HepG2 (cell line): ENCODE data around the gene FAM216A. TPM values are rescaled to one million over a fixed set of nuclear protein-coding genes. Genes with fewer than 3 reads are reported as not detected.

ENCODE experiments used
- AKAP8 ChIP-seq: sonication (generic); formaldehyde crosslinking; IDR thresholded peaks from 2 replicates; pipeline ENCODE4 v1.5.1; 2020; ENCODE audit warnings: mild to moderate bottlenecking, missing genetic modification reagents
- BCL6 ChIP-seq: IDR thresholded peaks from 2 replicates; pipeline ENCODE4 v1.6.1; 2016; ENCODE audit warnings: missing genetic modification reagents, missing compliant biosample characterization
- CCDC6 ChIP-seq: sonication (generic); formaldehyde crosslinking; IDR thresholded peaks from 2 replicates; pipeline ENCODE4 v1.8.1; 2022; ENCODE audit warnings: mild to moderate bottlenecking, missing genetic modification reagents, moderate library complexity
- CREM ChIP-seq, 2 experiments: sonication (generic) in 1 of 2; formaldehyde crosslinking in 1 of 2; IDR thresholded peaks; 2 replicates each; pipeline versions ENCODE4 v1.4.0 to v1.6.1; 2016 to 2020; ENCODE audit warnings: antibody characterized with exemption in 1 of 2, mild to moderate bottlenecking in 1 of 2, missing genetic modification reagents in 1 of 2
- ELF1 ChIP-seq: sonication (generic); formaldehyde crosslinking; IDR thresholded peaks from 2 replicates; pipeline ENCODE4 v1.4.0; 2020; ENCODE audit warnings: missing genetic modification reagents
- EP300 ChIP-seq, 3 experiments: sonication (generic) in 1 of 3; formaldehyde crosslinking in 1 of 3; IDR thresholded peaks; 2 replicates each; pipeline versions ENCODE4 v1.5.1 to v1.6.1; 2011 to 2020; ENCODE audit warnings: low read depth in 2 of 3, low read length in 2 of 3, borderline replicate concordance in 1 of 3, improper control_type of control experiment in 1 of 3, mild to moderate bottlenecking in 1 of 3, missing genetic modification reagents in 1 of 3, moderate library complexity in 1 of 3
- ETV5 ChIP-seq: IDR thresholded peaks from 2 replicates; pipeline ENCODE4 v1.6.1; 2018; ENCODE audit warnings: missing biosample characterization, missing genetic modification reagents, inconsistent platforms, borderline replicate concordance
- GABPB1 ChIP-seq: IDR thresholded peaks from 2 replicates; pipeline ENCODE4 v1.6.1; 2016; ENCODE audit warnings: mild to moderate bottlenecking, missing genetic modification reagents, moderate library complexity, missing compliant biosample characterization
- HDAC2 ChIP-seq: sonication (generic); formaldehyde crosslinking; IDR thresholded peaks from 2 replicates; pipeline ENCODE4 v1.4.0; 2020; ENCODE audit warnings: missing genetic modification reagents
- KDM2A ChIP-seq: sonication (generic); formaldehyde crosslinking; IDR thresholded peaks from 2 replicates; pipeline ENCODE4 v1.4.0; 2020; ENCODE audit warnings: low read depth, missing genetic modification reagents, borderline replicate concordance
- MLX ChIP-seq: IDR thresholded peaks from 2 replicates; pipeline ENCODE4 v1.6.1; 2016
- PAX8 ChIP-seq: sonication (generic); formaldehyde crosslinking; IDR thresholded peaks from 2 replicates; pipeline ENCODE4 v1.8.0; 2022; ENCODE audit warnings: mild to moderate bottlenecking, missing genetic modification reagents, borderline replicate concordance
- RXRA ChIP-seq: sonication (generic); formaldehyde crosslinking; IDR thresholded peaks from 2 replicates; pipeline ENCODE4 v1.5.1; 2020; ENCODE audit warnings: missing genetic modification reagents
- SOX5 ChIP-seq: IDR thresholded peaks from 2 replicates; pipeline ENCODE4 v1.6.1; 2016; ENCODE audit warnings: borderline replicate concordance
- ZFY ChIP-seq: sonication (generic); formaldehyde crosslinking; IDR thresholded peaks from 2 replicates; pipeline ENCODE4 v1.4.0; 2020; ENCODE audit warnings: missing genetic modification reagents
- ZNF143 ChIP-seq: sonication (generic); formaldehyde crosslinking; IDR thresholded peaks from 2 replicates; pipeline ENCODE4 v1.4.0; 2020; ENCODE audit warnings: missing genetic modification reagents
- ZNF207 ChIP-seq: fragments of 450-650 bp; IDR thresholded peaks from 2 replicates; pipeline ENCODE4 v1.6.1; 2016; ENCODE audit warnings: antibody characterized with exemption, borderline replicate concordance
- ZNF354B ChIP-seq: sonication (generic); formaldehyde crosslinking; IDR thresholded peaks from 2 replicates; pipeline ENCODE4 v1.8.0; 2022; ENCODE audit warnings: mild to moderate bottlenecking, missing genetic modification reagents
- ZNF543 ChIP-seq: sonication (generic); formaldehyde crosslinking; IDR thresholded peaks from 2 replicates; pipeline ENCODE4 v1.4.0; 2020; ENCODE audit warnings: mild to moderate bottlenecking, missing genetic modification reagents
- ZNF607 ChIP-seq: sonication (generic); formaldehyde crosslinking; IDR thresholded peaks from 2 replicates; pipeline ENCODE4 v1.5.1; 2020; ENCODE audit warnings: missing genetic modification reagents, mild to moderate bottlenecking, borderline replicate concordance
- ZNF790 ChIP-seq: sonication (generic); formaldehyde crosslinking; IDR thresholded peaks from 2 replicates; pipeline ENCODE4 v1.8.0; 2022; ENCODE audit warnings: missing genetic modification reagents, mild to moderate bottlenecking, borderline replicate concordance
- ZNF800 ChIP-seq: sonication (generic); formaldehyde crosslinking; IDR thresholded peaks from 2 replicates; pipeline ENCODE4 v1.4.0; 2020; ENCODE audit warnings: missing genetic modification reagents
- polyA plus RNA-seq, 8 experiments: library from polyadenylated mRNA; depleted of rRNA in 3 of 8; stranded (reverse) in 7 of 8; unstranded in 1 of 8; fragments of >200 nt; fragmentation: Illumina TruSeq in 4 of 8; extraction: Trizol in 4 of 8; gene quantifications; 2 replicates each; pipeline versions ENCODE4 v1.2.1 to v1.2.3, GENCODE V29; 2011 to 2016; ENCODE audit warnings: low read depth in 4 of 8, missing spikeins in 1 of 8, mixed read lengths in 1 of 8; ENCODE audit not compliant: insufficient read depth in 1 of 8
- total RNA-seq, 5 experiments: library from RNA; depleted of rRNA; stranded (reverse); fragments of >200 nt; fragmentation: Illumina TruSeq; extraction: Trizol; gene quantifications; 2 replicates each; pipeline ENCODE4 v1.2.3, GENCODE V29; 2016; ENCODE audit warnings: low read depth in 1 of 5
- TF ChIP-seq, protein P1 (sequence below): sonication (generic); formaldehyde crosslinking; IDR thresholded peaks from 2 replicates; pipeline ENCODE4 v1.5.0; 2020; ENCODE audit warnings: missing genetic modification reagents
- TF ChIP-seq, protein P2 (sequence below): sonication (generic); formaldehyde crosslinking; IDR thresholded peaks from 2 replicates; pipeline ENCODE4 v1.5.1; 2020; ENCODE audit warnings: missing genetic modification reagents, mild to moderate bottlenecking, borderline replicate concordance

The FAM216A gene
- total and polyA plus RNA-seq, 2 of the 13 experiments (the other 11 are each of a cell fraction or from before 2014, with no cell fraction given) = 20.3 to 31.2 TPM

DNA sequence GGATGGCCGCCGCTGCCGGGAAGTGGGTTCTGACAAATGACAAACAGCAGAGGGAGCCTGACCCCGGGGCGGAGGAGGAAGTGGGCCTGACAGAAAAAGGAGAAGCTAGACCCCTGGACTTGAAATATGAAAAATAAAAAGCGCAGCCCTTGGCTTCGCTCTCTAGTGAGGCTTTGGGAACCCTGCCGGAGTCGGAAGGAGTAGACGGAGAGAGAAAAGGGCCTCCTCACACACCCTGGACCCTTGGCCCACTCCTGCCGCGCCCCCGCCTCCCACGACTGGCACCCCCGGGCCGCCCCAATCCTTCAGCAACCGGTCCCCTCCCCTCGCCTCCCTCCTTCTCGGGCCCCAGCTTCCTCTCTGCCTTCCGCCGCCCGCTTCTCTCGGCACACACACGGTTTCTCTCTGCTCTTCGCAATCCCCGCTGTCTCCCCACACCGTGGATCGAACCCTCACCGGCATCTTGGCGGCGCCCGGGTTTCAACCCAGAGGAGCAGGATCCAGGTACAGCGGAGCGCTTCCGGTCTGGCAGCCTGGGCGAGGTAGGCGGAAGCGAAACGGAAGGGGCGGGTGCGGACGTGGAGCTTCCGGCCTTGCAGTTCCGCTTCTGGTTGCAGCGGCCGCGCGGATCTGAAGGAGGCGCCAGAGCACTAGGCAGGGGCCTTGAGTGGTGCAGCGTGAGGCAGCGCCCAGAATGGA, 18.7 kb upstream of the FAM216A start, which contains the start of gene ARPC3 (continued):
- TF ChIP-seq CREM (IDR thresholded peaks at IDR 0.05) (peak; percentile 68), CREM (CRISPR knock-in tag; IDR thresholded peaks at IDR 0.05) (no peak), EP300 (IDR thresholded peaks at IDR 0.05; ENCODE audit: low read depth in 2 of 2, low read length in 2 of 2) (0 out of 4 replicates have a peak, but pooled peaks have one; percentile 2 to 19), EP300 (CRISPR knock-in tag; IDR thresholded peaks at IDR 0.05; ENCODE audit: borderline replicate concordance) (no peak), SOX5 (CRISPR knock-in tag) (0 out of 2 replicates have a peak, but pooled peaks have one; percentile 29), RXRA (CRISPR knock-in tag) (peak; percentile 59), ELF1 (CRISPR knock-in tag) (peak; percentile 99), ZNF354B (CRISPR knock-in tag) (0 out of 2 replicates have a peak, but pooled peaks have one; percentile 66), ZNF543 (no peak), KDM2A (CRISPR knock-in tag) (peak; percentile 94), AKAP8 (CRISPR knock-in tag) (peak; percentile 50; the same call in 1 of the 2 replicates), CCDC6 (CRISPR knock-in tag) (0 out of 2 replicates have a peak, but pooled peaks have one; percentile 38), MLX (CRISPR knock-in tag) (0 out of 2 replicates have a peak, but pooled peaks have one; percentile 31), ZFY (peak; percentile 77), ZNF607 (CRISPR knock-in tag) (peak; percentile 85), ZNF143 (CRISPR knock-in tag) (peak; percentile 51; the same call in 1 of the 2 replicates), GABPB1 (CRISPR knock-in tag) (peak; percentile 98), HDAC2 (CRISPR knock-in tag) (peak; percentile 64; the same call in 1 of the 2 replicates), PAX8 (CRISPR knock-in tag) (no peak), BCL6 (CRISPR knock-in tag) (peak; percentile 38; the same call in 1 of the 2 replicates), ZNF790 (CRISPR knock-in tag) (0 out of 2 replicates have a peak, but pooled peaks have one; percentile 60), ETV5 (CRISPR knock-in tag) (peak; percentile 96), ZNF207 (0 out of 2 replicates have a peak, but pooled peaks have one; percentile 44), ZNF800 (0 out of 2 replicates have a peak, but pooled peaks have one; percentile 21)
- TF ChIP-seq, protein P1, sequence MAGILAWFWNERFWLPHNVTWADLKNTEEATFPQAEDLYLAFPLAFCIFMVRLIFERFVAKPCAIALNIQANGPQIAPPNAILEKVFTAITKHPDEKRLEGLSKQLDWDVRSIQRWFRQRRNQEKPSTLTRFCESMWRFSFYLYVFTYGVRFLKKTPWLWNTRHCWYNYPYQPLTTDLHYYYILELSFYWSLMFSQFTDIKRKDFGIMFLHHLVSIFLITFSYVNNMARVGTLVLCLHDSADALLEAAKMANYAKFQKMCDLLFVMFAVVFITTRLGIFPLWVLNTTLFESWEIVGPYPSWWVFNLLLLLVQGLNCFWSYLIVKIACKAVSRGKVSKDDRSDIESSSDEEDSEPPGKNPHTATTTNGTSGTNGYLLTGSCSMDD (CRISPR knock-in tag) = no peak
- TF ChIP-seq, protein P2, sequence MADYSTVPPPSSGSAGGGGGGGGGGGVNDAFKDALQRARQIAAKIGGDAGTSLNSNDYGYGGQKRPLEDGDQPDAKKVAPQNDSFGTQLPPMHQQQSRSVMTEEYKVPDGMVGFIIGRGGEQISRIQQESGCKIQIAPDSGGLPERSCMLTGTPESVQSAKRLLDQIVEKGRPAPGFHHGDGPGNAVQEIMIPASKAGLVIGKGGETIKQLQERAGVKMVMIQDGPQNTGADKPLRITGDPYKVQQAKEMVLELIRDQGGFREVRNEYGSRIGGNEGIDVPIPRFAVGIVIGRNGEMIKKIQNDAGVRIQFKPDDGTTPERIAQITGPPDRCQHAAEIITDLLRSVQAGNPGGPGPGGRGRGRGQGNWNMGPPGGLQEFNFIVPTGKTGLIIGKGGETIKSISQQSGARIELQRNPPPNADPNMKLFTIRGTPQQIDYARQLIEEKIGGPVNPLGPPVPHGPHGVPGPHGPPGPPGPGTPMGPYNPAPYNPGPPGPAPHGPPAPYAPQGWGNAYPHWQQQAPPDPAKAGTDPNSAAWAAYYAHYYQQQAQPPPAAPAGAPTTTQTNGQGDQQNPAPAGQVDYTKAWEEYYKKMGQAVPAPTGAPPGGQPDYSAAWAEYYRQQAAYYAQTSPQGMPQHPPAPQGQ (CRISPR knock-in tag) = no peak
